HG03571 (cell line): ENCODE data around the gene NTRK2.

ENCODE experiments used
- ATAC-seq: cut with Tn5 transposase; IDR thresholded peaks from one replicate; pipeline ENCODE4 v1.9.1; 2021; ENCODE audit not compliant: unreplicated experiment

The NTRK2 gene

GRCh38 chr9:84812847-84813246, 143.3 kb downstream of the NTRK2 start:
- no peak for ATAC-seq

- ATAC-seq: no peak
These were observed 146.0 kb downstream of the NTRK2 start for GRCh38 chr9:84815554-84815953.

GRCh38 chr9:84817038-84817437, 147.5 kb downstream of the NTRK2 start:
- no peak for ATAC-seq

DNA sequence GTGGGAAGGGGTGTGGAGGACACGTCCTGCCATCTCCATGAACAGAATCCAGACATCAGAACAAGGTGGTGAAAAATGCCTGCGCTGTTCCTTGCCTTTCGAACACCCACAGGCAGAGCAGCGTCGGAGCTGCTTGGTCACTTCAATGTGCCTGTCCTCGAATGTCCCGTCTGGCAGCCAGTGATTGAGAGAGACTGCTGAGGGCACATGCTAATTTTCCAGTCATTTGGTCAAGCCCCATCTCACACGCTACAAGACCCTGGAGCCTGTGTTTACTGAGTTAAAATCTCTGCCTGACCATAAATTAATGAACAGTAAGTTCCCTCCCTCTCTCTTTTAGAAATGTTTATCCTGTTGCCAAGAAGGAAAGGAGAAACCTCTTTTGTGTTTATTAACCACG, 149.3 kb downstream of the NTRK2 start:
- no peak for ATAC-seq

- ATAC-seq: no peak
These were observed 150.0 kb downstream of the NTRK2 start for GRCh38 chr9:84819491-84819991.

DNA sequence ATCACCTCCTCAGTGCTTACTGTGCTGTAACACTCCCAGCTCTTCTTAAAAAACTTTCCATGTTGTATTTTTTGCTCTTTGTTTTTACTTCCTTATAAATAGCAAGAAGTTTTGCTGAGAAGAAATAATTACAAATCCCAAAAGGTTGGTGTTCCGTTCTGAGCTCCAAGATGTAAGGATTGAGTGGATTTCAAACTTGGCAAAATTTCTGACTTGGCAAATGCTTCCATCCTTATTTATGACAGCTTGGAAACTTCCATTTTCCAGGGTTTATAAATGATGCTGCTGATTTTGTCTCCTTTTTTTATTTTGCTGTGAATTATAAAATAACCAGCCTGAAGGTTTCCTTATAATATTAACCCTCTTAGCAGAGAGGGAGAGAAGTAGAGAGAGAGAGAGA, 151.9 kb downstream of the NTRK2 start:
- no peak for ATAC-seq

DNA sequence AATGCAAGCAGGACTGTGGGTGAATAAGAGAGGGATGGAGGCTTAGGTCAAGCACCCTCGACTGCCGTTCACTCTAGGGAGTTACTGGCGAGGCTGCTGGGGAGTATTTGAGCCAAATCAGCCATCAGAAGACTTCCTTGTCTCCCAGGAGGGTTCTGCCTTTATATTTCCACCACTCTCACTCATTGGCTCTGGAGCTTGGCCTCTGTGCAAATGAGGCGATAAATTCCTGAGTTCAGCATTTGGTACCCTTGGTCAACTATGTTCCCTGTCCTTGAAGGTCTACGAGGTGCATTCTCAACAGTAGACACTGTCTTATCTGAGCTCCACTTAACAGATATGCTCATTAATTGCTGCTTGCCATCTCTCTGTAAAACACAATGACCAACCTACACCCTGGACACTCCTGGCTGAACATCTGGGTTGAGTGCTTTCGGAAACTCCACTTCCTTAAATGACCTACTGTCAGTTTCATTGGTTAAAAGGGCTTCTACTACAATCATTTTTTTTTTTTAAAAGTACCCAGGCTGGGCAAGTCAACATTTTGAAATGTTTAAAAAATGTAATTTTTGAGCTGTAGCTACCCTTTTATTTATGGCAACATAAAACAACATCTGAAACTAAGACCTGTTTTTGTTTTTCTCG, 153.2 kb downstream of the NTRK2 start:
- peak; percentile 69 for ATAC-seq

DNA sequence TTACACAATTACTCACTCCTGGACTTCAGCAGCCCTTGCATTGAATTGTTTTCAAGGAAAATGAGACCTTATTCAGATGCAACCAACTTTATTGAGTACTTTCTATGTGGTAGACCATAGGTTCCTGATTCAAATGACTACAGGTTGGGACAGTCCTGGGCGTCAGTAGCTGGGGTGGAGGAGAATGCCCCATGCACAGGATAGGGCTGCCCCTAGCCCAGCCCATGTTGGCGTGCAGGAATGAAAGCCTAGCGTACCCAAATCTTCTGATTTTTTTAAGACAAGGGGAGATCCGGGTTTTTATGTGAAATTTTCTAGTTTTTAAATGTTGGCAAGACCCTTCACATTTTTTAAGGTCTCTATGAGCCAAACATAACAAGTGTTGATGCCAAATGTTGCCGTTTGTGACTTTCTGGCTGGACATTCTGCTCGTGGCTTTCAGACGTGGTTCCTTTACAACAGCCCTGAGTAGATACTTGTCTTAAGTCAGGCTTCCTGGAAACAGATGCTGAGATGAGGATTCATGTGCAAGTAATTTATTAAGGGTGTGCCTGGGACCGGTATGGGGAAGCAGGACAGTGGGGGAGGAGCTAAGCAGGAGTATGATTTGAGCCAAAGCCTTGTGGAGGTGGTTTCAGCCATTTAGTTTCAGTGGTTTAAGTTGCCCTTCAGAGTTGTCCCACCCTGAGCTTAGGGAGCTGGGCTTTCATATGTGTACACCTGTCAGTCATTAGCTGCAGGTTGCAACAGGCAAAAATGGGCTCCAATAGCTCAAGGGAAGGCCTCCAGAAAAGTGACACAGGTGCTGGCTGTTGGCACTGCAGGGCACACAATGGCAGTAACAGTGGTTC, 154.1 kb downstream of the NTRK2 start:
- peak; percentile 68 for ATAC-seq

GRCh38 chr9:84827216-84827765, 157.8 kb downstream of the NTRK2 start:
- ATAC-seq: no peak

GRCh38 chr9:84828046-84828445, 158.5 kb downstream of the NTRK2 start:
- no peak for ATAC-seq

GRCh38 chr9:84829471-84829870, 159.9 kb downstream of the NTRK2 start:
- ATAC-seq: no peak

DNA sequence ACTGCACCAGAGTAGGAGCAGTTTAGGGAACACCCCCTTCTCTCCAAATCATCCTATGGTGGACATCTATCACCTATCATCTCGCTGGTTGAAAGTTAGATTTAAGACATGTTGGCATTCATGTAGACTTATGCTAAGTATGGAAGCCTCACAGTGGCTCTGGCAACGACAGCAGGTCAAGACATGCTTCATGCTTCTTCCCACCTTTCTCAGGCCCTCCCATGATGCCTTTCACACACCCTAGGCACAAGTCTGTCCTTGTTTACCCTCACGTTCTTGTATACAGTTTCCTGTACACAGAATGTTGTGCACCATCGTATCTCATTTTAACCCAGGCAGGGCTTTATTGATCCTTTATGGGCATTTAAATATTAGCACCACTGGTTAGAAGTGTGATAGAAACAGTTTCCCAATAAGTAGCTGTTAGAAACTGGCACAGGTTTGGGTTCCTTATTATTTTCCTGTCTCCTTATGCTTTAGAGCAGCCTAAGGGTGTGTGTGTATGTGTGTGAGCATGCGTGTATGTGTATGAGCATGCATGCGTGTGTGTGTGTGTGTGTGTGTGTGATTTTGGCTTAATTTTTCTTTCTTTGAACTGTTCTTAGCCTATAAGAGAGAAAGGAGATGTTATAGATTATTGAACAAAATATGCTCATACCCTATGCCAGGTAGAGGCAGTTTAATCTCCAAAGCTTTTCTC, 160.6 kb downstream of the NTRK2 start:
- ATAC-seq: no peak

DNA sequence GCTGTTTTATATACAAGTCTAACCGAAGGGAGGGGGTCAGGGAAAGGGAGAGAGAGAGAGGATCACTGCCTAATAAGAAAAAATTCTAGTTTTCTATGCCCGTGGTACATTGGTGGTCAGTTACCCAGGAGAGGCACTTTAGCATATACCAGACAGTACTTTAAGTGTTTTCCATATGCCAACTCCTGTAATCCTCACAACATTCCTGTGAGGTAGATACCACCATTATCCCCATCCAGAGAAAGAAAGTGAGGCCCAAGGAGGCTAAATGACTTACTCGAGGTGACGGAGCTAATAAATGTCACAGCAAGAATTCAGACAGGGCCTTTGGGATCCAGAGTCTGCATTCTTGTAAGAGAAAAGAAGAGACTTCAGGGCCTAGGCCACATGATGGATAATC, 161.8 kb downstream of the NTRK2 start:
- ATAC-seq: no peak

DNA sequence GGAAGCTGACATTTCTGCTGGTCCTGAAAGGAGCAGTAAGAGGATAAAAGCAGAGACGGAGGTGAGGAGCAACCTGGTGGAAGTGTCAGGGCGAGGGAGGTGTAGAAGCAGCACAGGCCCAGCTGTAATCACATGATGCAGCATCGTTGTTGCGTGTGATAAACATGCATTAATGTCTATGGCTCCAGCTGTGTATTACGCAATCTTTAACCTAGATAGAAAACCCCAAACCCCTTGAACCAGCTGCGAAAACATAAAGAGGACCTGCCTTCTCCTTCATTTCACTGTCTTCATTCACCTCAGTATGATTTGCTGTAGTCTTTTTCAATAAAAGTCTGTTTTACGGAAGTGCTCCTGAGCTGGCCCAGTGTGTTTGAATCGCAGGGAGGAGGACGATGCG, 162.9 kb downstream of the NTRK2 start:
- no peak for ATAC-seq

- no peak for ATAC-seq
These were observed 164.9 kb downstream of the NTRK2 start for GRCh38 chr9:84834426-84834825.

GRCh38 chr9:84835745-84836144, 166.2 kb downstream of the NTRK2 start:
- no peak for ATAC-seq

- ATAC-seq: no peak
These were observed 169.3 kb downstream of the NTRK2 start for GRCh38 chr9:84838879-84839278.

DNA sequence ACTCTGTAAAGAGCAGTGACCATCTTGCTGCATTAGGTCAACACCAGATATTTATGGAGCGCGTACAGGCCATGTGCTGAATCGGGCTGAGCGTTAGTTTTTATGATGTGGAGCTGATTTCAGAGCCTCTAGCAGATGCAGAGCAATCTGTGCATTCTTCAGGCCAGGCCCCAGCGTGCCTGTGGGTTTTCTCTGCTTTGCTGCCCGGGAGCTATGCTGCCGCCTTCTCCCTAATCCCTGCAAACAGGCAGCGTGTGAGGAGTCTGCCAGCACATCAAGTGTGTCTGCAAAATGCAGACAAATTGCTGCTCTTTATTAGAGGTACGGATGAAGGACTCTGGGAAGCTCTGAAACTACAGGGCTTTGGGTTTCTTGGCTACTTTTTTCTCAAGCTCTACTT, 170.0 kb downstream of the NTRK2 start:
- no peak for ATAC-seq

- ATAC-seq: no peak
These were observed 172.4 kb downstream of the NTRK2 start for GRCh38 chr9:84841931-84842330.

DNA sequence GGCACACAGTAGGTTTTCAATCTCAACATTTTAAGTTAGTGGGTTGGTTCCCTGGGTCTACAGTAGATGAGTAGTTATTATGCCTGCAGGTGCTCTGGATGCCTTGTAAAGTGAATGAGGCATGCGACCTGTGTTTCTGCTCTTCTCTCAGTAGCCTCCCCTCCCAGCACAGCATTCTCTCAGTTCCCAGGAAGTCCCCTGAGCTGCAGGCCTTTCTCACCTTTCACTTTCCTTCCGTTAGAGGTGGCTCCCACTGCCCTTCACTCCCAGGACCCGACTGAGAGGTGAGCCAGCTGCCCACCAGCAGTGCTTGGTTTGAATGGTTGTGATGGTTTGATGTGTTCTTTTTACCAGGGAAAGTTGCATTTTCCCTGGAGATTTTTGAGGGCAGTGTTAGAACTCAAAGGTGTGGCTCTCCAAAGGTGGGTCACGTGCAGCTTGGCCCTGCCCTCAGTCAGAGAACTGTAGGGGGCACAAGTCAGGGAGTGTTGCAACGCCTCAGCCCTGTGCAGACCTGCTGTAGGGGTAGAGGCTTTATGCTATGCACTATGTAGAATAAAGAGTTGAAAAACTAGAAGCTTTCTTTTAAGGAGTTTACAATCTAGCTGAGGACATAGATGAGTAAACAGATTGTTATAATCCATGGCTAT, 173.8 kb downstream of the NTRK2 start:
- no peak for ATAC-seq
